ENCODE results near the gene GMDS.

- TF ChIP-seq, protein P1, sequence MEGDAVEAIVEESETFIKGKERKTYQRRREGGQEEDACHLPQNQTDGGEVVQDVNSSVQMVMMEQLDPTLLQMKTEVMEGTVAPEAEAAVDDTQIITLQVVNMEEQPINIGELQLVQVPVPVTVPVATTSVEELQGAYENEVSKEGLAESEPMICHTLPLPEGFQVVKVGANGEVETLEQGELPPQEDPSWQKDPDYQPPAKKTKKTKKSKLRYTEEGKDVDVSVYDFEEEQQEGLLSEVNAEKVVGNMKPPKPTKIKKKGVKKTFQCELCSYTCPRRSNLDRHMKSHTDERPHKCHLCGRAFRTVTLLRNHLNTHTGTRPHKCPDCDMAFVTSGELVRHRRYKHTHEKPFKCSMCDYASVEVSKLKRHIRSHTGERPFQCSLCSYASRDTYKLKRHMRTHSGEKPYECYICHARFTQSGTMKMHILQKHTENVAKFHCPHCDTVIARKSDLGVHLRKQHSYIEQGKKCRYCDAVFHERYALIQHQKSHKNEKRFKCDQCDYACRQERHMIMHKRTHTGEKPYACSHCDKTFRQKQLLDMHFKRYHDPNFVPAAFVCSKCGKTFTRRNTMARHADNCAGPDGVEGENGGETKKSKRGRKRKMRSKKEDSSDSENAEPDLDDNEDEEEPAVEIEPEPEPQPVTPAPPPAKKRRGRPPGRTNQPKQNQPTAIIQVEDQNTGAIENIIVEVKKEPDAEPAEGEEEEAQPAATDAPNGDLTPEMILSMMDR (IDR thresholded peaks at IDR 0.05): no peak
- no peak for TF ChIP-seq POLR2A (IDR thresholded peaks at IDR 0.05)
- TF ChIP-seq POLR2AphosphoS5 (IDR thresholded peaks at IDR 0.05; ENCODE audit: insufficient read depth in 1 of 2, low read depth in 1 of 2): no peak
Measured at GRCh38 chr6:1696463-1696850, 548.9 kb downstream of the GMDS start.

Measured in vagina (tissue), 2 donors.